BLaER1 (cell line): Measurements from ENCODE around the gene CDH23.
A peak's percentile ranks its signal among the peaks of the same experiment; 100 is the strongest.

Source experiments
- H3K27ac ChIP-seq: shearing (Covaris generic); formaldehyde crosslinking; 2 replicates; pipeline ENCODE4 v1.8.1; 2022
- H3K27me3 ChIP-seq: shearing (Covaris generic); formaldehyde crosslinking; 2 replicates; pipeline ENCODE4 v1.8.1; 2022
- H3K36me3 ChIP-seq: shearing (Covaris generic); formaldehyde crosslinking; 2 replicates; pipeline ENCODE4 v1.8.1; 2022
- H3K4me1 ChIP-seq: shearing (Covaris generic); formaldehyde crosslinking; 2 replicates; pipeline ENCODE4 v1.8.1; 2022
- H3K4me2 ChIP-seq: shearing (Covaris generic); formaldehyde crosslinking; 2 replicates; pipeline ENCODE4 v1.8.1; 2022
- H3K4me3 ChIP-seq: shearing (Covaris generic); formaldehyde crosslinking; 2 replicates; pipeline ENCODE4 v1.8.1; 2022
- H3K9ac ChIP-seq: shearing (Covaris generic); formaldehyde crosslinking; 2 replicates; pipeline ENCODE4 v1.8.1; 2022
- H3K9me3 ChIP-seq: shearing (Covaris generic); formaldehyde crosslinking; 2 replicates; pipeline ENCODE4 v1.8.1; 2022
- H4K20me1 ChIP-seq: shearing (Covaris generic); formaldehyde crosslinking; 2 replicates; pipeline ENCODE4 v1.8.1; 2022
- Cebpa-rat ChIP-seq: shearing (Covaris generic); IDR thresholded peaks from 2 replicates; pipeline ENCODE4 v1.8.1; 2022

Gene CDH23

DNA sequence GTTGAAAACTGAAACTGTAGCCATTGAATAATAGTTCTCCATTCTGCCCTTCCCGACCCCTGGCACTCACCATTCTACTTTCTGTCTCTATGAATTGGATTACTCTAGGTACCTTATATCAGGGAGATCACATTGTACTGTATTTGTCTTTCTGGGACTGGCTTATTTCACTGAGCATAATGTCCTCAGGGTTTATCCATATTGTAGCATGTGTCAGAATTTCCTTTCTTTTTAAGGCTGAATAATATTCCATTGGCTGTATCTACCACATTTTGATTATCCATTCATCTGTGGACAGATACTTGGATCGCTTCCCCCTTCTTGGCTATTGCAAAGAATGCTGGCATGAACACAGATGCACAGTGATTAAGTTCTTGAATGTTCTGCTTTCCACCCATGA is 107.4 kb downstream of the CDH23 start:
- Histone ChIP-seq H3K9me3 (no peaks in the 10 kb centered on the region), H3K4me2 (no peak overlapping the region), H3K4me3 (no peak overlapping the region), H3K9ac (no peak overlapping the region), H4K20me1 (no peaks in the 10 kb centered on the region), H3K27ac (no peak overlapping the region), H3K27me3 (no peaks in the 10 kb centered on the region), H3K36me3 (no peaks in the 10 kb centered on the region), H3K4me1 (peaks cover 13% of the 10 kb centered on the region)
- TF ChIP-seq Cebpa-rat = no peak

GRCh38 chr10:71504570-71504969 is 107.8 kb downstream of the CDH23 start:
- Histone ChIP-seq H3K27ac (no peak overlapping the region), H3K9ac (no peak overlapping the region), H4K20me1 (no peaks in the 10 kb centered on the region), H3K9me3 (no peaks in the 10 kb centered on the region), H3K4me1 (peaks cover 13% of the 10 kb centered on the region), H3K27me3 (no peaks in the 10 kb centered on the region), H3K4me2 (peak overlapping the region; percentile 60; the same call in 1 of the 2 replicates), H3K36me3 (no peaks in the 10 kb centered on the region), H3K4me3 (no peak overlapping the region)
- no peak for TF ChIP-seq Cebpa-rat

- H3K4me1 ChIP-seq = peaks cover 13% of the 10 kb centered on the region
- no peak for TF ChIP-seq Cebpa-rat
- H3K27ac ChIP-seq = no peak overlapping the region
- H3K4me3 ChIP-seq = no peak overlapping the region
- H3K36me3 ChIP-seq = no peaks in the 10 kb centered on the region
- no peak overlapping the region for H3K4me2 ChIP-seq
- H3K9ac ChIP-seq = no peak overlapping the region
- H4K20me1 ChIP-seq = no peaks in the 10 kb centered on the region
- H3K27me3 ChIP-seq = no peaks in the 10 kb centered on the region
- no peaks in the 10 kb centered on the region for H3K9me3 ChIP-seq
These were observed 109.1 kb downstream of the CDH23 start for GRCh38 chr10:71505862-71506261.

GRCh38 chr10:71509444-71509843 is 112.7 kb downstream of the CDH23 start:
- no peak for TF ChIP-seq Cebpa-rat

DNA sequence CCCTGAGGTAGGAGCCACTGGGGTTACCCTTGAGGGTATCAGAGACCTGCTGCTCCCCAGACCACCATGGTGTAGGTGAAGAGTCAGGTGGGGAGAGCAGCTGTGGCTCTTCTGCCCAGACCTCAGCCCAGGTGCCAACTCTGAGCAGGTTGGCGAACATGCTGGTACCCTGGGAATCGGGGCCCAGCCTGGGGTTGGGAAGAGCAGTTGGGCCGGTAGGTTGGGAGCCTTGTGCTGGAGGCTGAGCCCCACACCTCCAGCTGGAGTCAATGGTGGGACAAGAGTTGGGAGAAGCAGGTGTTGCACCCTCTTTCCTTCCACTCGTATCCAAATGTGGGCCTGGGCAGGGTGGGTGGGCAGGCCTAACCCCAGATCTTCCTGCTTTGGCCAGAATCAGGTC is 114.5 kb downstream of the CDH23 start:
- Histone ChIP-seq H3K4me3 (no peak overlapping the region), H3K27me3 (no peaks in the 10 kb centered on the region), H3K4me2 (no peak overlapping the region), H3K9me3 (no peaks in the 10 kb centered on the region), H3K36me3 (no peaks in the 10 kb centered on the region), H3K9ac (no peak overlapping the region), H3K4me1 (peaks cover 7% of the 10 kb centered on the region; the same call in 1 of the 2 replicates), H3K27ac (no peak overlapping the region), H4K20me1 (no peaks in the 10 kb centered on the region)
- TF ChIP-seq Cebpa-rat = no peak

More at GRCh38 chr10:71509444-71509843, 112.7 kb downstream of the CDH23 start:
- Histone ChIP-seq H3K36me3 (no peaks in the 10 kb centered on the region), H3K27ac (no peak overlapping the region), H3K9me3 (no peaks in the 10 kb centered on the region), H4K20me1 (no peaks in the 10 kb centered on the region), H3K27me3 (no peaks in the 10 kb centered on the region), H3K4me3 (no peak overlapping the region), H3K4me2 (no peak overlapping the region), H3K4me1 (peaks cover 19% of the 10 kb centered on the region), H3K9ac (no peak overlapping the region)

DNA sequence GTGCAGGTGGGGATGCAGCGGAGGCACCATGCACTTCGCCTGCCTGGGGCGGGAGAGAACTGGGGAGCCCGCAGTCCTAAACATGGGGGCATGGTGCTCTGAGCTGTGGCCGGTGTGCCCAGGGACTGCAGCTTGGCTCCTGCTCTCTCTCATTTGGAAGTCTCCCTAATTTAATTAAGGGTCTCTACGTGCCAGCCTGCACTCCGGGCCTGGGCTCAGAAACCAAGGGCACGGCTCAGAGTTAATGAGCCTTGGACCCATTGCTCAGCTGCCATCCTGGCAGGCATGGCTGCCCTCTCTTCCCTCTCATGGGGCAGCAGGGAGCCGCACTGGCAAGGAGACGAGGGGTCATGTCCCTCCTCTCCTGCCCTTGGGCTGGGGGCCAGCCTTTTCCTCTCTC is 115.6 kb downstream of the CDH23 start:
- no peak overlapping the region for H3K4me2 ChIP-seq
- H3K27me3 ChIP-seq = no peaks in the 10 kb centered on the region
- H3K9ac ChIP-seq = no peak overlapping the region
- no peak overlapping the region for H3K27ac ChIP-seq
- H3K36me3 ChIP-seq = no peaks in the 10 kb centered on the region
- no peak for TF ChIP-seq Cebpa-rat
- H3K4me1 ChIP-seq = peaks cover 7% of the 10 kb centered on the region; the same call in 1 of the 2 replicates
- no peak overlapping the region for H3K4me3 ChIP-seq
- no peaks in the 10 kb centered on the region for H4K20me1 ChIP-seq
- H3K9me3 ChIP-seq = no peaks in the 10 kb centered on the region

GRCh38 chr10:71512761-71513539 is 116.2 kb downstream of the CDH23 start:
- Histone ChIP-seq H3K4me1 (peaks cover 7% of the 10 kb centered on the region; the same call in 1 of the 2 replicates), H3K27ac (no peak overlapping the region), H3K9me3 (no peaks in the 10 kb centered on the region), H3K4me2 (no peak overlapping the region), H4K20me1 (no peaks in the 10 kb centered on the region), H3K9ac (no peak overlapping the region), H3K4me3 (no peak overlapping the region), H3K36me3 (no peaks in the 10 kb centered on the region), H3K27me3 (no peaks in the 10 kb centered on the region)
- no peak for TF ChIP-seq Cebpa-rat

DNA sequence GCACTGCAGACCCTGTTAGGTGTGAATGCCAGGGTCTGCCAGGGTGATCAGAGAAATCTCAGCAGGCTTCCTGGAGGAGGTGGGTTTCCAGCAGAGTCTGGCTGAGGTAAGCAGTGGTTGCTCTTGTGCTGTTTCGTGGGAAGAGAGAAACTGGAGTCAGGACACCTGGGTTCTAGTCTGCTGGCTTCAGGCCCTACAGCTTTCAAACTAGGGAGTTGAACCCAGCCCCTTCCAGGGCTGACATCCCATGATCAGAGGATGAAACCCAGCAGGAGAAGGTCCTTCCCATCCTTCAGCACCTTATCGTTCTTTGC is 116.8 kb downstream of the CDH23 start:
- H3K4me3 ChIP-seq = no peak overlapping the region
- no peak overlapping the region for H3K9ac ChIP-seq
- no peak for TF ChIP-seq Cebpa-rat
- H3K9me3 ChIP-seq = no peaks in the 10 kb centered on the region
- H4K20me1 ChIP-seq = no peaks in the 10 kb centered on the region
- H3K27ac ChIP-seq = no peak overlapping the region
- H3K4me2 ChIP-seq = no peak overlapping the region
- H3K4me1 ChIP-seq = peaks cover 7% of the 10 kb centered on the region; the same call in 1 of the 2 replicates
- H3K27me3 ChIP-seq = no peaks in the 10 kb centered on the region
- no peaks in the 10 kb centered on the region for H3K36me3 ChIP-seq

GRCh38 chr10:71513936-71514335 is 117.2 kb downstream of the CDH23 start:
- no peak overlapping the region for H3K27ac ChIP-seq
- no peaks in the 10 kb centered on the region for H3K27me3 ChIP-seq
- H3K9ac ChIP-seq = no peak overlapping the region
- H3K4me3 ChIP-seq = no peak overlapping the region
- no peak for TF ChIP-seq Cebpa-rat
- peaks cover 7% of the 10 kb centered on the region; the same call in 1 of the 2 replicates for H3K4me1 ChIP-seq
- no peaks in the 10 kb centered on the region for H3K36me3 ChIP-seq
- no peaks in the 10 kb centered on the region for H4K20me1 ChIP-seq
- no peaks in the 10 kb centered on the region for H3K9me3 ChIP-seq
- no peak overlapping the region for H3K4me2 ChIP-seq

GRCh38 chr10:71515531-71516172 is 118.9 kb downstream of the CDH23 start:
- TF ChIP-seq Cebpa-rat = no peak
- no peak overlapping the region for H3K27ac ChIP-seq
- no peaks in the 10 kb centered on the region for H3K27me3 ChIP-seq
- H4K20me1 ChIP-seq = no peaks in the 10 kb centered on the region
- no peaks in the 10 kb centered on the region for H3K9me3 ChIP-seq
- H3K4me1 ChIP-seq = peaks cover 7% of the 10 kb centered on the region; the same call in 1 of the 2 replicates
- H3K4me3 ChIP-seq = no peak overlapping the region
- H3K9ac ChIP-seq = no peak overlapping the region
- no peak overlapping the region for H3K4me2 ChIP-seq
- no peaks in the 10 kb centered on the region for H3K36me3 ChIP-seq
